H1 (cell line): ENCODE results near the gene CDRT15. TPM values are rescaled to one million over a fixed set of nuclear protein-coding genes. Genes with fewer than 3 reads are reported as not detected.

Source experiments
- CTCF ChIA-PET: fragments of 300-600 bp; sonication (Branson Sonifier 250); formaldehyde crosslinking; loops from one replicate; lab custom pipeline; 2021; ENCODE audit not compliant: partially characterized antibody; lab: Charles Lee
- POLR2A ChIA-PET: fragments of 300-600 bp; sonication (Branson Sonifier 250); formaldehyde crosslinking; loops from one replicate; lab custom pipeline; 2021; ENCODE audit warnings: inconsistent platforms; ENCODE audit not compliant: partially characterized antibody; lab: Charles Lee
- DNase-seq, 2 experiments: peaks; one replicate each; pipeline versions ENCODE4 v3.0.0 to v3.0.0-alpha.2; 2010 to 2022; ENCODE audit warnings: low spot score in 2 of 2, low read depth in 1 of 2, mixed read lengths in 1 of 2
- FAIRE-seq: peaks from 2 replicates; lab custom pipeline; 2011; peaks lifted over from hg19 to GRCh38; lab: Jason Lieb, UNC
- H2AFZ ChIP-seq: 2 replicates; pipeline ENCODE4 v1.8.1; 2012; ENCODE audit warnings: low read length, inconsistent platforms
- H2AK5ac ChIP-seq: 2 replicates; pipeline ENCODE4 v1.6.1; 2013; ENCODE audit warnings: low read depth, low read length
- H2BK120ac ChIP-seq: replicated peaks from 2 replicates; pipeline ENCODE3; 2013; ENCODE audit warnings: low read depth, low read length, inconsistent platforms
- H2BK12ac ChIP-seq: 2 replicates; pipeline ENCODE4 v1.6.1; 2013; ENCODE audit warnings: low read depth, low read length
- H2BK15ac ChIP-seq: 2 replicates; pipeline ENCODE4 v1.6.1; 2013; ENCODE audit warnings: low read length
- H2BK20ac ChIP-seq: 2 replicates; pipeline ENCODE4 v1.6.1; 2013; ENCODE audit warnings: low read length
- H2BK5ac ChIP-seq: 2 replicates; pipeline ENCODE4 v1.6.1; 2013; ENCODE audit warnings: low read depth, low read length
- H3K14ac ChIP-seq: 2 replicates; pipeline ENCODE4 v1.6.1; 2013; ENCODE audit warnings: inconsistent platforms; ENCODE audit not compliant: insufficient read length
- H3K18ac ChIP-seq: 2 replicates; pipeline ENCODE4 v1.6.1; 2013; ENCODE audit warnings: low read length; ENCODE audit errors: extremely low read depth
- H3K23ac ChIP-seq: 2 replicates; pipeline ENCODE4 v1.6.1; 2013; ENCODE audit warnings: inconsistent platforms; ENCODE audit not compliant: insufficient read length
- H3K23me2 ChIP-seq: 2 replicates; pipeline ENCODE4 v1.6.1; 2013; ENCODE audit warnings: low read depth, low read length
- H3K27ac ChIP-seq: 2 replicates; pipeline ENCODE4 v1.6.1; 2011; ENCODE audit warnings: low read depth, low read length, inconsistent platforms
- H3K27me3 ChIP-seq, 4 experiments: replicated peaks in 1 of 4; 1 replicate in 1 of 4; 2 replicates in 3 of 4; pipeline versions ENCODE4 v1.6.1 to v1.8.1; 2011 to 2013; ENCODE audit warnings: low read length in 3 of 4, mild to moderate bottlenecking in 3 of 4, inconsistent platforms in 2 of 4, mixed read lengths in 2 of 4, moderate library complexity in 1 of 4; ENCODE audit not compliant: control insufficient read depth in 3 of 4, insufficient read depth in 3 of 4; ENCODE audit errors: extremely low read depth in 1 of 4
- H3K36me3 ChIP-seq, 4 experiments: 2 replicates each; pipeline versions ENCODE4 v1.6.1 to v1.8.1; 2011 to 2013; ENCODE audit warnings: mild to moderate bottlenecking in 4 of 4, low read length in 3 of 4, moderate library complexity in 2 of 4, control low read depth in 1 of 4, inconsistent platforms in 1 of 4; ENCODE audit not compliant: insufficient read depth in 4 of 4, control insufficient read depth in 2 of 4
- H3K4ac ChIP-seq: replicated peaks from 2 replicates; pipeline ENCODE3; 2013; ENCODE audit warnings: low read length, low read depth, mixed read lengths, inconsistent platforms; ENCODE audit not compliant: insufficient read length
- H3K4me1 ChIP-seq, 4 experiments: replicated peaks in 1 of 4; 1 replicate in 1 of 4; 2 replicates in 3 of 4; pipeline versions ENCODE4 v1.6.1 to v1.8.1; 2011 to 2013; ENCODE audit warnings: low read length in 3 of 4, inconsistent platforms in 2 of 4, mixed read lengths in 1 of 4; ENCODE audit not compliant: insufficient read depth in 4 of 4, control insufficient read depth in 3 of 4
- H3K4me2 ChIP-seq, 2 experiments: 2 replicates each; pipeline versions ENCODE4 v1.6.1 to v1.8.1; 2011 to 2013; ENCODE audit warnings: low read depth in 2 of 2, low read length in 2 of 2, control low read depth in 1 of 2, inconsistent platforms in 1 of 2, mild to moderate bottlenecking in 1 of 2; ENCODE audit not compliant: insufficient read depth in 1 of 2
- H3K4me3 ChIP-seq, 4 experiments: fragments of 200-600, 300-600 bp in 1 of 4; sonication (generic), shearing (Covaris generic), sonication (Bioruptor Twin) in 1 of 4; 2 replicates each; pipeline versions ENCODE4 v1.5.1 to v1.8.1; 2011 to 2016; ENCODE audit warnings: low read length in 4 of 4, low read depth in 3 of 4, control low read depth in 2 of 4, inconsistent platforms in 2 of 4, mild to moderate bottlenecking in 2 of 4, mixed read lengths in 1 of 4, moderate library complexity in 1 of 4; ENCODE audit not compliant: insufficient read depth in 2 of 4; ENCODE audit errors: extremely low read depth in 1 of 4
- H3K56ac ChIP-seq: replicated peaks from 2 replicates; pipeline ENCODE3; 2013; ENCODE audit warnings: low read depth, mild to moderate bottlenecking, mixed read lengths, low read length, inconsistent platforms; ENCODE audit not compliant: insufficient read length
- H3K79me1 ChIP-seq: 2 replicates; pipeline ENCODE4 v1.6.1; 2013; ENCODE audit warnings: low read depth, low read length, control low read depth
- H3K79me2 ChIP-seq, 2 experiments: 2 replicates each; pipeline versions ENCODE4 v1.6.1 to v1.8.1; 2012 to 2013; ENCODE audit warnings: low read length in 2 of 2, mild to moderate bottlenecking in 2 of 2, inconsistent platforms in 1 of 2; ENCODE audit not compliant: insufficient read depth in 2 of 2, control insufficient read depth in 1 of 2
- H3K9ac ChIP-seq, 4 experiments: replicated peaks in 1 of 4; 1 replicate in 1 of 4; 2 replicates in 3 of 4; pipeline versions ENCODE4 v1.6.1 to v1.8.1; 2011 to 2013; ENCODE audit warnings: low read depth in 3 of 4, low read length in 3 of 4, control low read depth in 2 of 4, mild to moderate bottlenecking in 2 of 4, moderate library complexity in 2 of 4, inconsistent platforms in 1 of 4; ENCODE audit errors: extremely low read depth in 1 of 4
- H3K9me3 ChIP-seq, 2 experiments: 2 replicates each; pipeline versions ENCODE4 v1.6.1 to v1.8.1; 2012 to 2013; ENCODE audit warnings: mild to moderate bottlenecking in 2 of 2, moderate library complexity in 2 of 2, control low read depth in 1 of 2, inconsistent platforms in 1 of 2, low read depth in 1 of 2, low read length in 1 of 2, mixed read lengths in 1 of 2; ENCODE audit not compliant: insufficient read depth in 2 of 2
- H4K20me1 ChIP-seq, 2 experiments: replicated peaks in 1 of 2; 2 replicates each; pipeline versions ENCODE3 to v1.8.1; 2011 to 2013; ENCODE audit warnings: inconsistent platforms in 2 of 2, low read length in 2 of 2, mild to moderate bottlenecking in 1 of 2; ENCODE audit not compliant: insufficient read depth in 2 of 2, control insufficient read depth in 1 of 2
- H4K5ac ChIP-seq: 2 replicates; pipeline ENCODE4 v1.6.1; 2013; ENCODE audit warnings: low read length, low read depth, mixed read lengths, inconsistent platforms; ENCODE audit not compliant: insufficient read length
- H4K8ac ChIP-seq: 2 replicates; pipeline ENCODE4 v1.8.0; 2013; ENCODE audit warnings: mild to moderate bottlenecking, moderate library complexity, low read length, inconsistent platforms; ENCODE audit not compliant: insufficient read depth; ENCODE audit errors: extremely low read depth
- H4K91ac ChIP-seq: replicated peaks from 2 replicates; pipeline ENCODE3; 2013; ENCODE audit warnings: low read length, mixed read lengths, inconsistent platforms; ENCODE audit not compliant: insufficient read length
- CBX5 ChIP-seq: fragments of 300-800, 300-1000 bp; sonication (generic); IDR thresholded peaks from 2 replicates; pipeline ENCODE4 v1.7.1; 2016; ENCODE audit warnings: antibody characterized with exemption, low read length, low read depth
- EZH2 ChIP-seq: fragments of 200-600 bp; sonication (generic); IDR thresholded peaks from 2 replicates; pipeline ENCODE4 v1.7.1; 2012; ENCODE audit warnings: low read depth, mild to moderate bottlenecking, moderate library complexity, low read length, inconsistent platforms; ENCODE audit not compliant: severe bottlenecking
- WGBS, 2 experiments: shearing (Covaris generic) in 1 of 2; methylation state at CpG; one replicate each; pipeline versions ENCODE4 v1.1.6 to v1.1.7; 2013 to 2015; ENCODE audit warnings: low lambda C conversion rate in 2 of 2, mixed read lengths in 2 of 2, inconsistent platforms in 1 of 2, low coverage in 1 of 2, missing lambda C conversion rate in 1 of 2; ENCODE audit not compliant: insufficient replicate concordance in 2 of 2, insufficient coverage in 1 of 2, insufficient read length in 1 of 2; ENCODE audit errors: extremely low coverage in 1 of 2, missing lambda C conversion rate in 1 of 2; 5-methylcytosine and 5-hydroxymethylcytosine counted together
- polyA plus RNA-seq, 7 experiments: library from polyadenylated mRNA; depleted of rRNA in 3 of 7; stranded (reverse) in 5 of 7; unstranded in 2 of 7; fragments of >200 nt in 5 of 7; fragments of 200-250 nt in 2 of 7; gene quantifications; 1 replicate in 5 of 7; 2 replicates in 1 of 7; 4 replicates in 1 of 7; pipeline versions ENCODE4 v1.2.1 to v1.2.3, GENCODE V29; 2011 to 2013; ENCODE audit warnings: missing spikeins in 2 of 7, mixed read lengths in 2 of 7
- total RNA-seq: library from RNA; stranded (reverse); fragmentation: NEBNext Ultra II Directional; extraction: Animal tissue kit (Norgen Biotek cat#: 25700); gene quantifications from 2 replicates; pipeline ENCODE4 v1.2.1, GENCODE V29; 2021
- TF ChIP-seq, protein P1 (sequence below): IDR thresholded peaks from 2 replicates; pipeline ENCODE4 v1.6.1; 2012; ENCODE audit warnings: inconsistent platforms

The CDRT15 gene
- total and polyA plus RNA-seq, 2 of the 8 experiments (the other 6 are each of a cell fraction or from before 2014, with no cell fraction given): not detected

DNA sequence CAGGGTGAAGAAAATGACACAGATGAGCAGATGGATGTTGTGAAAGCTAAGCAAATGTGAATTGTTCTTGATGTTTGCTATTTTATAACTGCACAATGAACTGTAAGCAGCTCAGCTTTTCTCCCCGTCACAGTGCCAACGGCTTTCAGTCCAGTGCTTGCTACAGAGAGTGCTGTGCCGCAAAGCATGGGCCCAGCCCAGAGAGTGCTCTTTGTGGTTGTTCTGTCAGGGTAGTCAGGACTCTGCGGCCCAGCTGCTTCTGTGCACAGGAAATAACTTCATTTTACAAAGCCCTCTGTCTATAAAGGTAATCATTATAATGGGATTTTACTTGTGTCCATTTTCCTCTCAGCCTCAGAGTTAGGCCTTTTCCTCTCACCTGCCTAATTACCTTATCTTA, 39.1 kb downstream of the CDRT15 start:
- POLR2A ChIA-PET: no interaction called here
- Histone ChIP-seq H3K27me3 (no peaks in the 10 kb centered on the region), H3K9me3 (no peaks in the 10 kb centered on the region), H4K5ac (no peak overlapping the region), H2BK15ac (no peak overlapping the region), H3K27ac (no peak overlapping the region), H2AFZ (no peak overlapping the region), H3K79me2 (no peaks in the 10 kb centered on the region), H2BK20ac (no peak overlapping the region), H3K4me2 (no peak overlapping the region), H2BK120ac (no peak overlapping the region), H3K4ac (no peak overlapping the region), H2BK5ac (no peak overlapping the region), H4K20me1 (no peaks in the 10 kb centered on the region), H3K18ac (no peak overlapping the region), H3K36me3 (no peaks in the 10 kb centered on the region; a peak in 1 of 8 replicates), H4K91ac (no peak overlapping the region), H3K14ac (no peak overlapping the region), H2AK5ac (no peak overlapping the region), H3K23ac (no peak overlapping the region), H2BK12ac (no peak overlapping the region), H3K4me3 (no peak overlapping the region), H3K4me1 (no peaks in the 10 kb centered on the region; a peak in 1 of 7 replicates), H3K79me1 (no peaks in the 10 kb centered on the region), H3K23me2 (peaks cover 2% of the 10 kb centered on the region; the same call in 1 of the 2 replicates), H4K8ac (no peak overlapping the region), H3K9ac (no peak overlapping the region), H3K56ac (no peak overlapping the region)
- DNase-seq (no peak), FAIRE-seq (no peak)
- CTCF ChIA-PET: interaction anchor here (0.6 to 3.0 kb wide), 9 partner anchors 10 to 1166 kb away, joined by 3 to 8 read pairs (median 3); partner anchors contain the start of gene HS3ST3B1
- TF ChIP-seq EZH2: no peak
- TF ChIP-seq CBX5: no peak
- TF ChIP-seq, protein P1, sequence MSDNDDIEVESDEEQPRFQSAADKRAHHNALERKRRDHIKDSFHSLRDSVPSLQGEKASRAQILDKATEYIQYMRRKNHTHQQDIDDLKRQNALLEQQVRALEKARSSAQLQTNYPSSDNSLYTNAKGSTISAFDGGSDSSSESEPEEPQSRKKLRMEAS: no peak
- 45% methylated on average over 4 of the region's 4 CpGs; no CpG with 5 or more reads in 1 of the 2 experiments for WGBS, 2 experiments
